ENCODE measurements around the gene ADCYAP1.

DNA sequence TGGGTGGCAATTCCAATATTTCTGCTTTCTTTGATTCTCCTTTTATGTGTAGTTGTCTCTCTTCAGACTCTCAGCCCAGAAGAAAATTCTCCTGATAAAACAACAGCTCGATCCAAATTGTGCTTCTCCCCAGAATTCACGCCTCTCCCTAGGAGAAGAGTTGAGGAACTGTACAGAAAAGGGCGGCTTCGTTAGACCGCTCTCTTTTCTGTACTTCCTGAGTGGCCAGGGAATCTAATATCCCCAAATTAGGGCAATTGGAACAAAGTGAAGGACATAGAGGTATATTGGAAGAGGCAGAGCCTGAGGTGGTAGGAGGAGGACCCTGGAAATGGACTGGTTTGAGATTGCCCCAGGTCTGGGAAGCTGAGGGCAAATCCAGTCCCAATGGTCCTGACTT, 5.6 kb downstream of the ADCYAP1 start:
- TF ChIP-seq CTCF (IDR thresholded peaks at IDR 0.05) (no peak), POLR2A (IDR thresholded peaks at IDR 0.05) (no peak), POLR2AphosphoS5 (IDR thresholded peaks at IDR 0.05) (no peak), EP300 (IDR thresholded peaks at IDR 0.05) (no peak)

Measured in upper lobe of left lung (tissue), 4 donors.